Measurements from ENCODE around the gene GLCCI1. TPM values are rescaled to one million over a fixed set of nuclear protein-coding genes. Genes with fewer than 3 reads are reported as not detected.

GLCCI1 gene
- total RNA-seq, 4 donors from 2014 or later = 8.1 to 15.7 (median 11.7) TPM

- no peaks in the 10 kb centered on the region for H3K4me1 ChIP-seq
- no peak overlapping the region for H3K4me3 ChIP-seq
- H3K27ac ChIP-seq = no peak overlapping the region
- no peaks in the 10 kb centered on the region for H3K36me3 ChIP-seq
- WGBS, 2 donors = 34 to 35% methylated on average over 7 of the region's 7 CpGs
- no peak for TF ChIP-seq EP300 (IDR thresholded peaks at IDR 0.05)
- TF ChIP-seq, protein P1, sequence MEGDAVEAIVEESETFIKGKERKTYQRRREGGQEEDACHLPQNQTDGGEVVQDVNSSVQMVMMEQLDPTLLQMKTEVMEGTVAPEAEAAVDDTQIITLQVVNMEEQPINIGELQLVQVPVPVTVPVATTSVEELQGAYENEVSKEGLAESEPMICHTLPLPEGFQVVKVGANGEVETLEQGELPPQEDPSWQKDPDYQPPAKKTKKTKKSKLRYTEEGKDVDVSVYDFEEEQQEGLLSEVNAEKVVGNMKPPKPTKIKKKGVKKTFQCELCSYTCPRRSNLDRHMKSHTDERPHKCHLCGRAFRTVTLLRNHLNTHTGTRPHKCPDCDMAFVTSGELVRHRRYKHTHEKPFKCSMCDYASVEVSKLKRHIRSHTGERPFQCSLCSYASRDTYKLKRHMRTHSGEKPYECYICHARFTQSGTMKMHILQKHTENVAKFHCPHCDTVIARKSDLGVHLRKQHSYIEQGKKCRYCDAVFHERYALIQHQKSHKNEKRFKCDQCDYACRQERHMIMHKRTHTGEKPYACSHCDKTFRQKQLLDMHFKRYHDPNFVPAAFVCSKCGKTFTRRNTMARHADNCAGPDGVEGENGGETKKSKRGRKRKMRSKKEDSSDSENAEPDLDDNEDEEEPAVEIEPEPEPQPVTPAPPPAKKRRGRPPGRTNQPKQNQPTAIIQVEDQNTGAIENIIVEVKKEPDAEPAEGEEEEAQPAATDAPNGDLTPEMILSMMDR (IDR thresholded peaks at IDR 0.05) = no peak
- TF ChIP-seq POLR2A (IDR thresholded peaks at IDR 0.05) = no peak
- H3K27me3 ChIP-seq = no peaks in the 10 kb centered on the region
- H3K9me3 ChIP-seq = no peaks in the 10 kb centered on the region
- no peak for DNase-seq (ENCODE audit: low spot score in 2 of 2)
Measured at GRCh38 chr7:7922684-7923385, 45.8 kb upstream of the GLCCI1 start.

DNA sequence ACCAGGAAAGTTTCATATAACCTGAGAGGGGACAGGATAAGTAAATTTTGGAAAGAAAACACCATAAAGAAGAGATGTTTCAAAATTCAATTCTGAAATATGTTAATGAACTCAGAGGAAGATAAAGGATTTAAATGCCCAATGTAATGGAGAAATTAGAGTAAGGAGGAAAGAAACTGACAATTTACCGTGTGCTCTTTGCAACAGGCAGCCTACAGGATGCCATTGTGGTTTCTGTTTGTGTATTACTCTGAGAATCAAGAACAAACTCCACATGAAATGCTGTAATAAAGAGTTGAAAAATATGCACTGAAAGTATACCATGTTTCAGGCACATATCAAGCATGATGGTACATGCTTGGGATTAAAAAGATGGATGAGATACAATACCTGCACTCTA is 44.8 kb upstream of the GLCCI1 start:
- no peaks in the 10 kb centered on the region for H3K27me3 ChIP-seq
- H3K36me3 ChIP-seq = no peaks in the 10 kb centered on the region
- H3K4me3 ChIP-seq = no peak overlapping the region
- H3K9me3 ChIP-seq = no peaks in the 10 kb centered on the region
- 59 to 72% methylated on average over 1 of the region's 1 CpG for WGBS, 2 donors
- H3K4me1 ChIP-seq = no peaks in the 10 kb centered on the region
- no peak for DNase-seq (ENCODE audit: low spot score in 2 of 2)
- no peak overlapping the region for H3K27ac ChIP-seq
- TF ChIP-seq, protein P1 (IDR thresholded peaks at IDR 0.05) = no peak
- TF ChIP-seq POLR2A (IDR thresholded peaks at IDR 0.05) (no peak), EP300 (IDR thresholded peaks at IDR 0.05) (no peak)

DNA sequence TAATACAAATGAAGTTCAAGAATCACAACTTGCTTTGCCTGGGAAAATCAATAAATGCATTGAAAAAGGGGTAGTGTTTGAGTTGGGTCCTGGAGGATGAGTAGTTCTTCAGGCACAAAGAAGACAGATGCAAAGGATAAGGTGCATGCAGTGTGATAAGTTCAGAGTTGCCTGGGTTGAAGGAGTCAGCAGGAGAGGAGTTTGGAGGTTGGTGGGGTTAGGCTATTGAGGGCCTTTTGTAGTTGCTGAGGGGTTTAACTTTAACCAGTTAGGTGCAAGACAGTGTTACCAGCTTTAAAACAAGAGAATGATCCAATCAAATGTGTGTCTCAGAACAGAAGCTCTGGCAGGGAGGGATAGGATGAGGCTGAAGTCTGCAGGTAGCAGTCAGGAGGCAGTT is 44.3 kb upstream of the GLCCI1 start:
- no peaks in the 10 kb centered on the region for H3K9me3 ChIP-seq
- H3K4me1 ChIP-seq = no peaks in the 10 kb centered on the region
- TF ChIP-seq POLR2A (IDR thresholded peaks at IDR 0.05) (no peak), EP300 (IDR thresholded peaks at IDR 0.05) (no peak)
- TF ChIP-seq, protein P1 (IDR thresholded peaks at IDR 0.05) = no peak
- H3K4me3 ChIP-seq = no peak overlapping the region
- no peaks in the 10 kb centered on the region for H3K36me3 ChIP-seq
- no peaks in the 10 kb centered on the region for H3K27me3 ChIP-seq
- no peak for DNase-seq (ENCODE audit: low spot score in 2 of 2)
- no peak overlapping the region for H3K27ac ChIP-seq

- 85 to 89% methylated on average over 2 of the region's 2 CpGs for WGBS, 2 donors
- DNase-seq (ENCODE audit: low spot score in 2 of 2) = no peak
- no peak for TF ChIP-seq EP300 (IDR thresholded peaks at IDR 0.05)
- TF ChIP-seq POLR2A (IDR thresholded peaks at IDR 0.05) = no peak
- TF ChIP-seq, protein P1 (IDR thresholded peaks at IDR 0.05) = no peak
- Histone ChIP-seq H3K36me3 (no peaks in the 10 kb centered on the region), H3K9me3 (no peaks in the 10 kb centered on the region), H3K27me3 (no peaks in the 10 kb centered on the region), H3K4me1 (no peaks in the 10 kb centered on the region), H3K4me3 (no peak overlapping the region), H3K27ac (no peak overlapping the region)
Measured at GRCh38 chr7:7931626-7932025, 37.0 kb upstream of the GLCCI1 start.

DNA sequence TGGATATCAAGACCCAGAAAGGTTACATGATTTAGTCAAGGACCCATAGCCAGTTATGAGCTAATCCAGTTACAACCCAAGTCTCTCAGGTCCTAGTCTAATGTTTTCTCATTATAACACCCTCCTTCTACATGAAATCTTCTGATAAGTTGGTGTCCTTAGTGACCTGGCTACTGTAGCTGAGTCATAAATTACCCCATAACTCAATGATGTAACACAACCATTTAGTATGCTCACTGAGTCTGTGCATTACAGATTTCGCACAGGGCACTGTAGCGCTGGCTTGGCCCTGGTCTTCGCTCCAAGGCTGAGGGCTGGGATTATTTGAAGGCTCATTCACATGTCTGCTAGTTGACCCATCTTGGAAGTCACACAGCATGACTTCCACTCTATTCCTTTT is 36.0 kb upstream of the GLCCI1 start:
- 92 to 100% methylated on average over 3 of the region's 3 CpGs for WGBS, 2 donors
- Histone ChIP-seq H3K36me3 (no peaks in the 10 kb centered on the region), H3K4me3 (no peak overlapping the region), H3K27me3 (no peaks in the 10 kb centered on the region), H3K9me3 (no peaks in the 10 kb centered on the region), H3K27ac (no peak overlapping the region), H3K4me1 (no peaks in the 10 kb centered on the region)
- TF ChIP-seq EP300 (IDR thresholded peaks at IDR 0.05) = no peak
- no peak for TF ChIP-seq POLR2A (IDR thresholded peaks at IDR 0.05)
- TF ChIP-seq, protein P1 (IDR thresholded peaks at IDR 0.05) = no peak
- no peak for DNase-seq (ENCODE audit: low spot score in 2 of 2)

Data from tibial nerve (tissue), 4 donors.